Naive thymus-derived CD8-positive, alpha-beta T cell (primary cell): Measurements from ENCODE around the gene CNTNAP2. TPM values are rescaled to one million over a fixed set of nuclear protein-coding genes. Genes with fewer than 3 reads are reported as not detected.
"Not testable (repeated sequence)": the region's sequence is repeated elsewhere in the genome, so short reads cannot be mapped to it uniquely, and the experiment has no call there.

Source experiments
- ATAC-seq, 2 donors: fragments of 150-1000 bp; cut with Tn5 transposase in 1 of 2; sonication (Bioruptor Pico), chemical (Tn5 transposase) in 1 of 2; 1 replicate in 1 of 2; 2 replicates in 1 of 2; pipeline ENCODE4 v1.10.0; 2021; ENCODE audit warnings: mild to moderate bottlenecking in 2 of 2, moderate library complexity in 2 of 2
- POLR2A ChIA-PET: fragments of 350-600 bp; sonication (Branson Sonifier 250); formaldehyde crosslinking; loops from one replicate; lab custom pipeline; 2021; ENCODE audit warnings: antibody characterized with exemption; lab: Charles Lee
- DNase-seq, 10 donors: peaks; one replicate each; pipeline versions ENCODE4 v3.0.0 to v3.0.0-alpha.2; 2020 to 2022
- H3K27ac Mint-ChIP-seq, 10 donors: one replicate each; pipeline ENCODE4 v1.8.0; 2020 to 2022; ENCODE audit warnings: mild to moderate bottlenecking in 10 of 10, mixed read lengths in 10 of 10, moderate library complexity in 4 of 10, inconsistent platforms in 1 of 10
- H3K27me3 Mint-ChIP-seq, 5 donors: one replicate each; pipeline ENCODE4 v1.8.0; 2021 to 2022; ENCODE audit warnings: mixed read lengths in 5 of 5
- H3K36me3 Mint-ChIP-seq, 3 donors: one replicate each; pipeline ENCODE4 v1.8.0; 2020 to 2022; ENCODE audit warnings: mixed read lengths in 3 of 3, mild to moderate bottlenecking in 2 of 3, inconsistent platforms in 1 of 3
- H3K4me1 Mint-ChIP-seq, 4 donors: one replicate each; pipeline ENCODE4 v1.8.0; 2021 to 2022; ENCODE audit warnings: mixed read lengths in 4 of 4
- H3K4me3 Mint-ChIP-seq, 10 donors: one replicate each; pipeline ENCODE4 v1.8.0; 2020 to 2022; ENCODE audit warnings: mild to moderate bottlenecking in 10 of 10, mixed read lengths in 10 of 10, moderate library complexity in 6 of 10, inconsistent platforms in 1 of 10
- H3K9me3 Mint-ChIP-seq, 9 donors: one replicate each; pipeline ENCODE4 v1.8.0; 2020 to 2022; ENCODE audit warnings: mixed read lengths in 9 of 9, mild to moderate bottlenecking in 3 of 9, inconsistent platforms in 1 of 9, moderate library complexity in 1 of 9
- microRNA-seq: library from miRNA; unstranded; fragments of <30 nt; microRNA quantifications from one replicate; pipeline ENCODE4 v1.2.0, GENCODE V29; 2022; ENCODE audit warnings: borderline microRNAs expressed
- polyA plus RNA-seq, 3 donors: library from polyadenylated mRNA; unstranded; fragments of 300-500 nt; fragmentation: Illumina TruSeq; gene quantifications; one replicate each; pipeline ENCODE4 v1.2.3, GENCODE V29; 2021
- total RNA-seq, 8 experiments: library from RNA in 2 of 8; stranded (reverse) in 2 of 8; gene quantifications; one replicate each; pipeline ENCODE4 v1.2.3 and lab custom pipeline; 2021 to 2026

The CNTNAP2 gene
- total and polyA plus RNA-seq, 5 experiments from 2014 or later, result 0.12 to 1.5 (median 0.71) TPM; not detected in 1

- Mint-ChIP-seq H3K4me1 (no peaks in the 10 kb centered on the region), H3K36me3 (no peaks in the 10 kb centered on the region), H3K9me3 (peaks cover 0 to 6% (median 0%) of the 10 kb centered on the region in 9 donors), H3K27me3 (peaks cover 0 to 13% (median 4%) of the 10 kb centered on the region in 5 donors), H3K27ac (no peak overlapping the region), H3K4me3 (no peak overlapping the region)
- DNase-seq, result no peak
- no peak for ATAC-seq
- POLR2A ChIA-PET, result no interaction called here
Observed at GRCh38 chr7:148457310-148457921, 2340.8 kb downstream of the CNTNAP2 start.

DNA sequence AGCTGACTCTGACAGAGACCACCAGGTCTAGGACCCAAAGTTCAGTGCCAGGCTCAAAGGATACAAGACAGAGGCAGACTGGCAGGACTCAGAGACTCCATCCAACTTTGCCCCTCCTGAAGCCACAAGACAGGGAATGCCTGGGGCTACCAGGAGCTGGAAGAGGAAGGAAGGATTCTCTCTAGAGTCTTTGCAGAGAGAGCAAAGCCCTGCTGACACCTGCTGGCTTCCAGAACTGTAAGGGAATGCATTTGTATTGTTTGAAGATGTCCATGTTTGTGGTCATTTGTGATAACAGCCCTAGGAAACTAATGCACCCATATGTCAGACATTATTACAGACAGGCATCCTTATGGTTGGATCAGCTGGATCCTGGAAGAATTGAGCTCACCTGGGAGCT is 2341.7 kb downstream of the CNTNAP2 start:
- no peak for ATAC-seq
- Mint-ChIP-seq H3K9me3 (peaks cover 0 to 12% (median 0%) of the 10 kb centered on the region in 9 donors), H3K27me3 (peaks cover 0 to 12% (median 4%) of the 10 kb centered on the region in 5 donors), H3K36me3 (no peaks in the 10 kb centered on the region), H3K4me3 (no peak overlapping the region), H3K4me1 (no peaks in the 10 kb centered on the region), H3K27ac (no peak overlapping the region)
- no peak for DNase-seq
- POLR2A ChIA-PET, result no interaction called here

DNA sequence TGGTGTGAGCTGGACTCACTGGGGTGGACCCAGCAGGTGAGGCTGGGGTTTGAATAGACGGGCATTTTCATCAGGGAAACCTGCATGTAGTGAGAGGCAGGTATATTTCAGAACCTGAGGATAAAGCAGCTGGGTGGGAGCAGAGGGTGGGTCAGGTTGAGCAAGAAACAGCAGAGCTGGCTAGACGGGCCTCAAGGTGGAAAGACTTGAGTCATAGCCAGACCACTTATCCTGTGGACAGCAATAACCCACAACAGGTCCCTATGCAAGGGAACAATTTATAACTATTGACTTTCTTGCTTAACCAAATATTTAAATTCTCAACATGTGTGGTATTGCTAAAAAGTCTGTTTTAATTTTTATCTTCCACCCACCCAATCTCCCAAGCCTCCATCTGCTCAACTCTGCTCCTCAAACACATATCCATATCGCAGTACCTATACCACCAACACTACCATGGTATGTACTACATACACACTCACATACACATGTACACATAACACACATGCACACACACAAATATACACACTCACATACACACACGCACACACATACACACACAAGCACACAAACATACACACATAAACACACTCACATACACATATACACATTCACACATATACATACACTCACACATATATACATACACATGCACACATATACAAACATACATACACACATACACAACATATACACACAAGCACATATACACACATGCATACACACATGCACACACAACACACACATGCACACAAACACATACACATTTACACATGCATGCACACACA is 2345.0 kb downstream of the CNTNAP2 start:
- Mint-ChIP-seq H3K27ac (no peak overlapping the region), H3K4me1 (no peaks in the 10 kb centered on the region), H3K9me3 (peaks cover 0 to 16% (median 0%) of the 10 kb centered on the region in 9 donors), H3K36me3 (no peaks in the 10 kb centered on the region), H3K4me3 (no peak overlapping the region), H3K27me3 (peaks cover 0 to 9% (median 0%) of the 10 kb centered on the region in 5 donors)
- no peak for DNase-seq
- ATAC-seq, result no peak
- POLR2A ChIA-PET, result no interaction called here

GRCh38 chr7:148462774-148463173 is 2346.2 kb downstream of the CNTNAP2 start:
- H3K4me3 Mint-ChIP-seq, DNase-seq, POLR2A ChIA-PET, H3K36me3 Mint-ChIP-seq, H3K27ac Mint-ChIP-seq, ATAC-seq, H3K4me1 Mint-ChIP-seq, H3K27me3 Mint-ChIP-seq: not testable (repeated sequence)
- peaks cover 0 to 16% (median 0%) of the 10 kb centered on the region in 9 donors for H3K9me3 Mint-ChIP-seq

DNA sequence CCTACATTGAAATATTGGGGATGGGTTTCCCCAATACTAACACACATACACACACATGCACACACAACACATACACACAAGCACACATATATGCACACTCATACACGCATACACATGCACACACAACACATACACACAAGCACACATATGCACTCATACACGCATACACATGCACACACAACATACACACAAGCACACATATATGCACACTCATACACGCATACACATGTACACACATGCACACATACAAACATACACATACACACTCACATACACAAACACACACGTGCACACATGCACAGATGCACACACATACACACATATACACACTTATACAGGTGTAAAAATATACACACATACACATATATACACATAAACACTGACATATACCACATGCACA is 2346.6 kb downstream of the CNTNAP2 start:
- Mint-ChIP-seq H3K36me3 (no peaks in the 10 kb centered on the region), H3K4me1 (no peaks in the 10 kb centered on the region), H3K27ac (no peak overlapping the region), H3K27me3 (peaks cover 0 to 2% (median 0%) of the 10 kb centered on the region in 5 donors), H3K4me3 (no peak overlapping the region), H3K9me3 (peaks cover 0 to 16% (median 0%) of the 10 kb centered on the region in 9 donors)
- DNase-seq (no peak), ATAC-seq (no peak)
- POLR2A ChIA-PET, result no interaction called here

GRCh38 chr7:148464947-148465346 is 2348.3 kb downstream of the CNTNAP2 start:
- H3K27me3 Mint-ChIP-seq, result peaks cover 0 to 2% (median 0%) of the 10 kb centered on the region in 5 donors
- H3K4me3 Mint-ChIP-seq, result no peak overlapping the region
- H3K9me3 Mint-ChIP-seq, result peaks cover 0 to 16% (median 0%) of the 10 kb centered on the region in 9 donors
- no peaks in the 10 kb centered on the region for H3K4me1 Mint-ChIP-seq
- ATAC-seq (no peak), DNase-seq (no peak)
- no peaks in the 10 kb centered on the region for H3K36me3 Mint-ChIP-seq
- POLR2A ChIA-PET, result no interaction called here
- no peak overlapping the region for H3K27ac Mint-ChIP-seq

- H3K9me3 Mint-ChIP-seq, result peaks cover 0 to 16% (median 0%) of the 10 kb centered on the region in 9 donors
- H3K27ac Mint-ChIP-seq, ATAC-seq, H3K4me1 Mint-ChIP-seq, H3K36me3 Mint-ChIP-seq, H3K4me3 Mint-ChIP-seq, DNase-seq, H3K27me3 Mint-ChIP-seq, POLR2A ChIA-PET: not testable (repeated sequence)
Observed at GRCh38 chr7:148465441-148465840, 2348.8 kb downstream of the CNTNAP2 start.

GRCh38 chr7:148466120-148466519 is 2349.5 kb downstream of the CNTNAP2 start:
- ATAC-seq (no peak), DNase-seq (no peak)
- no peak overlapping the region for H3K4me3 Mint-ChIP-seq
- POLR2A ChIA-PET, result no interaction called here
- no peak overlapping the region for H3K27ac Mint-ChIP-seq
- H3K36me3 Mint-ChIP-seq, result no peaks in the 10 kb centered on the region
- H3K9me3 Mint-ChIP-seq, result peaks cover 0 to 16% (median 0%) of the 10 kb centered on the region in 9 donors
- H3K4me1 Mint-ChIP-seq, result no peaks in the 10 kb centered on the region
- peaks cover 0 to 2% (median 0%) of the 10 kb centered on the region in 5 donors for H3K27me3 Mint-ChIP-seq

DNA sequence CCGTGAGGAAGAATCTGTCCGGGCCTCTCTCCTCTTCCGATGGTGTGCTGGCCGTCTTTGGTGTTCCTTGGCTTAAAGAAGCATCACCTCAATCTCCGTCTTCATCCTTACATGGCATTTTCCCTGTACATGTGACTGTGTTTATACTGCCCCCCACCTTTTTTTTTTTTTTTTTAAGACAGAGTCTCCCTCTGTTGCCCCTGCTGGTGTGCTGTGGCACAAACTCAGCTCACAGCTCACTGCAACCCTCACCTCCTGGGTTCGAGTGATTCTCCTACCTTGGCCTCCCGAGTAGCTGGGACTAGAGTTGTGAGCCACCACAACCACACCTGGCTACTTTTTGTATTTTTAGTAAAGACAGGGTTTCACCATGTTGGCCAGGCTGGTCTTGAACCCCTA is 2352.1 kb downstream of the CNTNAP2 start:
- Mint-ChIP-seq H3K9me3 (no peaks in the 10 kb centered on the region), H3K27me3 (peaks cover 4 to 22% (median 6%) of the 10 kb centered on the region in 5 donors), H3K4me1 (no peaks in the 10 kb centered on the region), H3K27ac (no peak overlapping the region), H3K36me3 (no peaks in the 10 kb centered on the region), H3K4me3 (no peak overlapping the region)
- no peak for DNase-seq
- POLR2A ChIA-PET, result no interaction called here
- ATAC-seq, result no peak

Small RNA genes lying within 50 kb of the gene (microRNA-seq; reads per million reads assigned to microRNA genes)
- gene MIR548F4, result not detected
